HG02884 (cell line): ENCODE measurements around the gene DST.

Experiments used
- ATAC-seq: cut with Tn5 transposase; IDR thresholded peaks from one replicate; pipeline ENCODE4 v1.9.1; 2021; ENCODE audit warnings: mild to moderate bottlenecking, moderate library complexity; ENCODE audit not compliant: unreplicated experiment

DST gene

GRCh38 chr6:56540232-56541029 is 102.3 kb downstream of the DST start:
- ATAC-seq: no peak

GRCh38 chr6:56539527-56540105 is 103.1 kb downstream of the DST start:
- ATAC-seq: no peak

DNA sequence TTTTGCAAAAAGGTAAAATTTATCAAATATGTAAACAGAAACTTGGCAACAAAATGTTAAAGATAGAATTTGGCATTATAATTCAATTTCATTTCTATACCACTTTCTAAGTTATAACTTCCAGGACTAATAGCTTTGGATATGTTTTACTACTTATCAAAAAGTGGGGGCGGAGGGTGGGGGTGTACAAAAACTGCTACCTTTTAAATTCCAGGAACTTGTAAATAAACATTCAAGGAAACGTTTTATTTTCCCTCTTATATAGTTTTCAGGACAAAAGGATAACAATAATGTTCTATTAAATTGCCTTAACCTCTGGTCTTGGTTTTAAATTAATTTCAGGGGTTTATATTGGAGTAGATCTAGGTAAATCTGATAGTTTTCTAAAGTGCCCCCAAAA is 103.8 kb downstream of the DST start:
- no peak for ATAC-seq

GRCh38 chr6:56537223-56537770 is 105.4 kb downstream of the DST start:
- ATAC-seq: no peak

DNA sequence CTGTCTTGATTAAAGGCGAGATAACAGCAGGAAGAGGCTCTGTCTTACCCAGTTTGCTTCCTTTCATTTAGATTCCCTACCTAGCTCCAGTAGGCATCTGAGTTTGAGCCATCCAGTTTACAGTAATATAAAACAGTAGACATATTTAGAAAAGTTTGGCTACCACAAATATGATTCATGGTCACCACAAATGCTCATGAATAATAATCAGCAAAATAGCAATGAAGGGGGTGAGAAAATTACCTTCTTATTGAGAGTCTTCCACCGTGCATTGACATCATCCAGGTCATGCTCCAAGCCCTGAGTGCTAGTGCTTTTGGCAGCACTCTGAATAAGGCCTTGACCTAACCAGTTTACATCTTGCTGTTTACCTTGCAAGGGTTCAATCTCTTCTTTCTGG is 106.2 kb downstream of the DST start:
- ATAC-seq: no peak

DNA sequence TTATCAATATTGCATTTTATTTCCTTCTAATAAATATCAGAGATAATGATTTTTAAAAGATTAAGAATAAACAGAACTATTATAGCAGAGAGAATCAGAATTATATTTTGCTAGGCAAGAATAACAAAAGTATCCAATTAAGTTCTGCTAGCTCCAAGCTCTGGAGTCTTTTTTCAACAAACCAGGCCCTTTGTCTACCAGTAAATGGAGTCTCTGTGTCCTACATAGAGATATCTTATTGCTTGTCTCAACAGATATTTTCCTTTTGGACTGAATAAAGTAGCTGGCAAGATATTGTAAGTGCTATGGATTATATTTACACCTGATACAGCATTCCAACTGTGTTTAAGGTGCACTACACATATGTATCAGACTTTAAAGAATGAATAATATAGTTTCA is 107.1 kb downstream of the DST start:
- ATAC-seq: no peak

DNA sequence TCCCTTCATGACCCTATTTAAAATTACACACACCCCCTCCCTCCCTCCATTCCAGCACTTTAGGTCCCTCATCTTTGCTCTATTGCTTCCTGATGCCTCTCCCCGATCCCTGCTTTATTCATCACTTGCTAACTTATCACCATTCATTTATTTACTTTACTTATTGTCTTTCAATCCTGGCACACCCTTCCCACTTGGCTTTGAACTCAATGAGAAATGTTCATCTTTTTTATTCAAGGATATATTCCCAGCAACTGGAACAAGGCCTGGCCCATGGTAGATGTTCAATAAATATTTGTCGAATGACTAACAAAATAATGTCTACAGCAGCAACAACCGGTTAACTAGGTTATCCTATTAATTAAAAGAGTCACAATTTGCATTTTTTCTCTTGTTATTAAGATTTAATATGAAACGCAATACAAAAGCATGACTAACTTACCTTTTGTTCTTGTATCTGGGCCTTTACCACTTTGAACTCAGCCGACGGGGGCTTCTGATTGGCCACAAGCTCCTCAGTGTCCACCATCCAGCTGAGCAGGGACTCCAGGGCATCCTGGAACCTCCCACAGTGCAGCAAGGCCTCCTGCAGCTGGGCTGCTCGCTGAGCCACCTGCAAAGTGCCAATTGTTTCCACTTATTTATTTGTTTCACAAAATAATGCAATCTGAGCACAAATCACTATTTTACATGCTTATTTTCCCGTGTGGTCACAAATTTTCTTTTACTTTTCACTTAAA is 107.8 kb downstream of the DST start:
- ATAC-seq: no peak

- no peak for ATAC-seq
These were observed 109.7 kb downstream of the DST start for GRCh38 chr6:56532766-56533551.

GRCh38 chr6:56531839-56532595 is 110.7 kb downstream of the DST start:
- no peak for ATAC-seq

DNA sequence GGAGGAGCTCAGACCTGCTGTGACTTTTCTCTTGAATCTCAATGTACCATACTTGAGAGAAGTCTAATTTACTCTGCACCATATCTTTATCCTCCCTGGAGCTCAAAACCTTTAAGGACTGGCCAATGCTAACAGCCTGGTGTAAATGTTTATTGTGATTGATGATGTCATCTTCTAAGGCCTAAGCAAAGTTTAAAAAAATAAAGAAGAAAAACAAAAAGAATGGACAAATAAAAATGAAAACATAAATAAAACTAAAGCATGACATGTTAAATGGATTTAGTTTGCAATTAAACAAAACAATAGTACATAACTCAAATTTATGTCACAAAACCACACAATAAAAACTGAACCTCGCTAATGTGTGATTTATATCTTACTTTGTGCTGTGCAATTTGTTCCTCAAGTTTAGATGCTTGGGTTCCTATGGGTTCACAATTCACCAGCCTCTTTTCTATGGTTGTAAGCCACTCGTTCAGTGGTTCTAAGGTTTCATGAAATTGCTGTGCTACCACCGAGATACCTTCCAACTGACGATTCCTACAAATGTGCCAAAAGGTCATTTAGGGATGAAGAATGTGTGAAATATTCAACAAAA is 113.0 kb downstream of the DST start:
- no peak for ATAC-seq

DNA sequence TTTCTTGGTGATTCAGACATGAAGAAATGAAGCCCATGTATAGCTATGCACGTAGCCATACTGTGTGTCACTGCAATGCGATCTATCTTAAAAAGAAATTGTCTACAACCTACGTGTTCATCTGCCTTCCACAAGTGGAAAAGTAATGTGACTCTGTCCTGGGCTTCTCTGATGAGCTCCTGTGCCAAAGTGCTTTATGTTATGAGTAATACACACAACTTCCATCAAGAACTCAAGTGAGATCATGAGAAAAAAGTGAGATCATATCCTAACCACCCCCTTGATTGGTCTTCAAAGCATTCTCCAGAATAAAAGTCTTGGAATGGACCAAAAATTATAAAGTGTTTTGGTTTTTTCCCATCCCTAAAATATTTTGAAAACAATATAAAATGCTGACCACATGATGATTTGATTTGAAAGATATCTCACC is 114.3 kb downstream of the DST start:
- ATAC-seq: no peak

DNA sequence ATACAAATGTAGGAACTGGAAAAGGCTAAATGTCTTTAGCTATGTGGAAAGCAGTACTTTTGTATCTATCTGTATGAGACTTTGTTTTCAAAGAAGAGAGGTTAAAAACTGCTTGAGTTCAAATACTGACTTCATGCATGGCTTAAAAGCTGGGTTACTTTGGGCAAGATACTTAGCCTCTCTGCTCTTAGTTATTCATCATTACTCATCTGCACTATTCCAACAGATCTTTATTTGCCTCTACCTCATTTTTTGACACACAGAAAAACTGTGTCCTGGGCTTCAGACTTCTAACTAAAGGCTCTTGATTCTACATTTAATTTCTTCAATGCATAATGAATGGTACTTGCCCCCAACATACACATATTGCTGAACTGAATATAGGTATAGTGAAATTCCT is 114.8 kb downstream of the DST start:
- no peak for ATAC-seq

GRCh38 chr6:56526860-56527544 is 115.7 kb downstream of the DST start:
- no peak for ATAC-seq

DNA sequence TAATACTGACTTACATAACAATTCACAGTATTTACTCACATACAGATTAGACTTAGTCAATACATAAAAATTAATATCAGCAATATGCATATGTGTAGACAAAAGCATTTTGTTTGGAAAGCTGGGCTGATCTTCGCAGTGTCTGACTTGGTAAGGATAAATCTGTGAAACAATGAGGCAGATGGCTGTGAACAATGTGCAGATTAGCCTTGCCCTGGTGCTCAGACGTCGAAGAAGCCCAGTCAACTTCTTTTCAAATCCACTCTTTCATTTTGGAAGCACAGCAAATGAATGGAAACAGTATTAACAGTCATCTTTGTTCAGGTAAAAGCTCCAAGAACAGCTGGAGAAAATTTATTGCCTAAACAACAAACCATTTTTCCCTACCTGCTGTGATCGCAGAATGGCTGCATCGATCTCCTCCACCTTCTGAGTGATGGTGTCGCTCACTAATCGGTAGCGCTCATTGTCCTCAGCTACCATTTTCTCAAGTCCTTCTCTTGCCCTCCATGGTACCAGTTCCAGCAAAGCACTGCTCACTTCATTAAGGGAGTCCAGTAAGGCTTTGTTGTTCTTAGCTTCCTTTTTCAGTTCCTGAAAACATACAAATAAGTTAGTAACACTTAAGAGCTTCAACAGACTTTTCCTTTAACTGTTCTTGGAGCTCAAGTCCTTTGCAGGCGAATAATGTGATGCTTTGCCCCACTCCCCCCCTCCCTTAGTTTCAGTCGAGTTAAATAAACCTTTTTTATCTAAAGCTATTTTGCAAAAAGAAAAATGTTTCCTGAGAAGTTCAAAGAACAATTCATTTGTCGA is 116.5 kb downstream of the DST start:
- ATAC-seq: no peak

- no peak for ATAC-seq
These were observed 117.6 kb downstream of the DST start for GRCh38 chr6:56524891-56525703.

DNA sequence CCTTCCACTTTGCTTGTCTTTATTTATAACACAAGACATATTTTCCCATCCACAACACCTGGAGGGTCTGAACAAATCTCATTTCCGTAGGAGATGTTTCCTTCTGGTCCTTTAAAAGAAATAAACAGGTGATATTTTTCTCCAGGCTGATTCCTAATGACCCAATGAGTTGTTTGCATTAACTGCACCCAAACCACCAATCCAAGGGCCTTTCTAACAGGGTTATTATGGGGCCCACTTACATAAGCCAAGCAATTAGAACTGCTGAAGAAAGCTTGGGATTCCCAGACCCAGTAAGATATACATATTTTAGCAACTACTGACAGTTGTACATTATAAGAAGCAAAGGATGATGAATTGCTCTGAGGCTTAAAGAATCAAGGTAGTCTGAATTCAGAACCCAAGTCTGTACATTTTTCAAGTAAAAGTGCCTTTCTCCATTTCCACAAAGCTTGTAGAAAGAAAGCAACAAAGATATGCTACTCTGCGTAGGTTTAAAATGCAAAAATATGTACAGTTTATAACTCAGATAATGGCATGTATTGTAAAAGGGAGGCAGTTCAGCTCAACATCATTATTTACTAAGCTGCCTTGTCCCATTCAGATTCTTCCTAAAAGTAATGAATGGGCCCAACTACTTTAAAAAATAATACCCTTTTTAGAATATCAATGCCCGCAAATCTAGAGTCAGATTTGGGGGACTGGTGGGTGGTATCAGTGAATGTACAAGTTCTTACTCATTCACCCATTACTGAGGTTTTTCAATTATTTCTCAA is 120.0 kb downstream of the DST start:
- ATAC-seq: no peak

GRCh38 chr6:56521976-56522375 is 120.7 kb downstream of the DST start:
- ATAC-seq: no peak
